GM12878 (cell line): ENCODE measurements around the gene TOMM34. TPM values are rescaled to one million over a fixed set of nuclear protein-coding genes. Genes with fewer than 3 reads are reported as not detected.

ENCODE experiments used
- ATF2 ChIP-seq: IDR thresholded peaks from 2 replicates; pipeline ENCODE4 v1.6.1; 2012; ENCODE audit warnings: low read length, inconsistent platforms
- IRF4 ChIP-seq: IDR thresholded peaks from 2 replicates; pipeline ENCODE4 v1.6.1; 2011; ENCODE audit warnings: low read depth, low read length
- NFYA ChIP-seq: IDR thresholded peaks from 2 replicates; pipeline ENCODE4 v1.6.1; 2011; ENCODE audit warnings: low read depth, mild to moderate bottlenecking, low read length, improper control_type of control experiment, borderline replicate concordance
- NFYB ChIP-seq: IDR thresholded peaks from 2 replicates; pipeline ENCODE4 v1.6.1; 2011; ENCODE audit warnings: low read depth, mild to moderate bottlenecking, low read length, improper control_type of control experiment, moderate library complexity; ENCODE audit not compliant: insufficient read depth
- NR2C2 ChIP-seq: IDR thresholded peaks from 2 replicates; pipeline ENCODE4 v1.6.1; 2011; ENCODE audit warnings: borderline replicate concordance, low read depth; ENCODE audit not compliant: control insufficient read depth, insufficient read length
- STAT3 ChIP-seq: IDR thresholded peaks from 2 replicates; pipeline ENCODE4 v1.6.1; 2011; ENCODE audit warnings: low read depth, low read length, improper control_type of control experiment
- WRNIP1 ChIP-seq: IDR thresholded peaks from 2 replicates; pipeline ENCODE4 v1.6.1; 2011; ENCODE audit warnings: low read depth, low read length, improper control_type of control experiment, borderline replicate concordance
- ZBTB40 ChIP-seq: fragments of 450-650 bp; IDR thresholded peaks from 2 replicates; pipeline ENCODE4 v1.6.1; 2016; ENCODE audit warnings: mild to moderate bottlenecking, moderate library complexity, borderline replicate concordance
- polyA plus RNA-seq, 11 experiments: library from polyadenylated mRNA; depleted of rRNA in 4 of 11; unstranded in 6 of 11; stranded (reverse) in 5 of 11; fragments of >200 nt; fragmentation: Nextera tagmentation in 4 of 11; fragmentation: Illumina TruSeq in 1 of 11; extraction: Ambion mirVana in 4 of 11; extraction: Trizol in 1 of 11; gene quantifications; 1 replicate in 1 of 11; 2 replicates in 10 of 11; pipeline versions ENCODE4 v1.2.1 to v1.2.3, GENCODE V29; 2011 to 2016; ENCODE audit warnings: inconsistent platforms in 2 of 11, missing spikeins in 2 of 11, low read depth in 1 of 11
- total RNA-seq, 4 experiments: library from RNA; depleted of rRNA in 3 of 4; stranded (reverse); fragments of >200 nt in 3 of 4; fragmentation: Illumina TruSeq in 1 of 4; extraction: Trizol in 1 of 4; gene quantifications; 2 replicates each; pipeline versions ENCODE4 v1.2.1 to v1.2.3, GENCODE V29; 2013 to 2021
- TF ChIP-seq, protein P1 (sequence below): fragments of 450-650 bp; IDR thresholded peaks from 2 replicates; pipeline ENCODE4 v1.6.1; 2017; ENCODE audit warnings: mild to moderate bottlenecking, moderate library complexity

The TOMM34 gene
- total and polyA plus RNA-seq, 10 of the 15 experiments (the other 5 are each of a cell fraction or from before 2014, with no cell fraction given), result 14.0 to 73.8 (median 43.9) TPM

DNA sequence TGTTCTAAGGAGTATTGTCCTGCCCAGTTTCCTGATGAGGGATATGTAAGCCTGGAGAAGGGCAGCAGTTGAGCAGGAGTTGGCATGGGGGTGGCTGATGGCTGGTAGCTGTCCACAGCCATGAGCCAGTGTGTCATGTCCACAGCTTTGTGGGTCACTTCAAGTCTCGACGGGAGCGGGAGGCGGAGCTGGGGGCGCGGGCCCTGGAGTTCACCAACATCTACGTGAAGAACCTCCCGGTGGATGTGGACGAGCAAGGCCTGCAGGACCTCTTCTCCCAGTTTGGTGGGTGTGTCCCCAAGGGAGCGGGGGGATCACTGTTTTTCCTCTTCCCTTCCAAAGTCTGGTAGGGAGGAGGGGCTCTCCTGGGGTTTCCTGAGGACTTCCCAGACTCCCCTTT is 41.4 kb downstream of the TOMM34 start (continued):
- TF ChIP-seq NFYB, result no peak
- no peak for TF ChIP-seq NR2C2
- TF ChIP-seq, protein P1, sequence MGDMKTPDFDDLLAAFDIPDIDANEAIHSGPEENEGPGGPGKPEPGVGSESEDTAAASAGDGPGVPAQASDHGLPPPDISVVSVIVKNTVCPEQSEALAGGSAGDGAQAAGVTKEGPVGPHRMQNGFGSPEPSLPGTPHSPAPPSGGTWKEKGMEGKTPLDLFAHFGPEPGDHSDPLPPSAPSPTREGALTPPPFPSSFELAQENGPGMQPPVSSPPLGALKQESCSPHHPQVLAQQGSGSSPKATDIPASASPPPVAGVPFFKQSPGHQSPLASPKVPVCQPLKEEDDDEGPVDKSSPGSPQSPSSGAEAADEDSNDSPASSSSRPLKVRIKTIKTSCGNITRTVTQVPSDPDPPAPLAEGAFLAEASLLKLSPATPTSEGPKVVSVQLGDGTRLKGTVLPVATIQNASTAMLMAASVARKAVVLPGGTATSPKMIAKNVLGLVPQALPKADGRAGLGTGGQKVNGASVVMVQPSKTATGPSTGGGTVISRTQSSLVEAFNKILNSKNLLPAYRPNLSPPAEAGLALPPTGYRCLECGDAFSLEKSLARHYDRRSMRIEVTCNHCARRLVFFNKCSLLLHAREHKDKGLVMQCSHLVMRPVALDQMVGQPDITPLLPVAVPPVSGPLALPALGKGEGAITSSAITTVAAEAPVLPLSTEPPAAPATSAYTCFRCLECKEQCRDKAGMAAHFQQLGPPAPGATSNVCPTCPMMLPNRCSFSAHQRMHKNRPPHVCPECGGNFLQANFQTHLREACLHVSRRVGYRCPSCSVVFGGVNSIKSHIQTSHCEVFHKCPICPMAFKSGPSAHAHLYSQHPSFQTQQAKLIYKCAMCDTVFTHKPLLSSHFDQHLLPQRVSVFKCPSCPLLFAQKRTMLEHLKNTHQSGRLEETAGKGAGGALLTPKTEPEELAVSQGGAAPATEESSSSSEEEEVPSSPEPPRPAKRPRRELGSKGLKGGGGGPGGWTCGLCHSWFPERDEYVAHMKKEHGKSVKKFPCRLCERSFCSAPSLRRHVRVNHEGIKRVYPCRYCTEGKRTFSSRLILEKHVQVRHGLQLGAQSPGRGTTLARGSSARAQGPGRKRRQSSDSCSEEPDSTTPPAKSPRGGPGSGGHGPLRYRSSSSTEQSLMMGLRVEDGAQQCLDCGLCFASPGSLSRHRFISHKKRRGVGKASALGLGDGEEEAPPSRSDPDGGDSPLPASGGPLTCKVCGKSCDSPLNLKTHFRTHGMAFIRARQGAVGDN, result no peak
- no peak for TF ChIP-seq STAT3
- no peak for TF ChIP-seq NFYA
- no peak for TF ChIP-seq WRNIP1
- no peak for TF ChIP-seq IRF4
- TF ChIP-seq ZBTB40, result no peak
- no peak for TF ChIP-seq ATF2
